ENCODE data around the gene COX6A2.

DNA sequence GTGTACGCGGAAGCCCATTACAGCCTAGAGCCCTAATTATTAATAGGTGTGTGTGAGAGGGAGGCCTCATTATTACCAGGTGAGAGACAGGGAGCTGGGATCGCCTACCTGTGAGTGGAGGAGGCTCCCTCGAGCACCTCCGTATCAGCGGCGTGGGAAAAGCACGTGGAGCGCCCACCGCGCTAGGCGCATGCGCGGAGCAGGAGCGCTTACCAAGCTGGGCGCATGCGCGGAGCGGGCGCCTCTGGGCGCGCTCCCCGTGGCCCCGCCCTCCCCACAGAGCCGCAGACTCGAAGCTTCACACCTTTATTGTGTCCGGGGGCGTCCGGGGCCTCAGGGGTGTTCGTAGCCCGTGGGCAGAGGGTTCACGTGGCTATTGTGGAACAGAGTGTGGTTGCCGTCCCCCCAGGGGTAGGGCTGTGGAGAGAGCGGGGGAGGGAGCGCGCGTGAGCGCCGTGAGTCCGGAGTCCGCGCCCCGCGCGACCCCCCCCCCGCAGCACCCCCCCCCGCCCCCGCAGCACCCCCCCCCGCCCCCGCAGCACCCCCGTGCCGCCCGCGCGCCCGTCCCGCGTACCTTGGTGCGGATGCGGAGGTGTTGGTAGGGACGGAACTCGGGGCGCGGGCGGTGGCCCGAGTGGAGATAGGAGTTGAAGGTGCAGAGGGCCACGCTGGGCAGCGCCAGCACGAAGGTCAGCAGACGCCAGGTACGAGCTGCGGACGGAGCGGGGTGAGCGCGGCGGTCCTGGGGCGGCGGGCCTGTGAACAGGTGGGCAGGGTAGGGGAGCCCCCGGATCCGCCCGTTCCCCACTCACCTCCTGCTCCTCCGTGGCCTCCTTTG is 500 bp downstream of the COX6A2 start:
- no peak for TF ChIP-seq EZH2 (IDR thresholded peaks at IDR 0.05; ENCODE audit: borderline replicate concordance)
- TF ChIP-seq, protein P1, sequence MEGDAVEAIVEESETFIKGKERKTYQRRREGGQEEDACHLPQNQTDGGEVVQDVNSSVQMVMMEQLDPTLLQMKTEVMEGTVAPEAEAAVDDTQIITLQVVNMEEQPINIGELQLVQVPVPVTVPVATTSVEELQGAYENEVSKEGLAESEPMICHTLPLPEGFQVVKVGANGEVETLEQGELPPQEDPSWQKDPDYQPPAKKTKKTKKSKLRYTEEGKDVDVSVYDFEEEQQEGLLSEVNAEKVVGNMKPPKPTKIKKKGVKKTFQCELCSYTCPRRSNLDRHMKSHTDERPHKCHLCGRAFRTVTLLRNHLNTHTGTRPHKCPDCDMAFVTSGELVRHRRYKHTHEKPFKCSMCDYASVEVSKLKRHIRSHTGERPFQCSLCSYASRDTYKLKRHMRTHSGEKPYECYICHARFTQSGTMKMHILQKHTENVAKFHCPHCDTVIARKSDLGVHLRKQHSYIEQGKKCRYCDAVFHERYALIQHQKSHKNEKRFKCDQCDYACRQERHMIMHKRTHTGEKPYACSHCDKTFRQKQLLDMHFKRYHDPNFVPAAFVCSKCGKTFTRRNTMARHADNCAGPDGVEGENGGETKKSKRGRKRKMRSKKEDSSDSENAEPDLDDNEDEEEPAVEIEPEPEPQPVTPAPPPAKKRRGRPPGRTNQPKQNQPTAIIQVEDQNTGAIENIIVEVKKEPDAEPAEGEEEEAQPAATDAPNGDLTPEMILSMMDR (IDR thresholded peaks at IDR 0.05; ENCODE audit: poor library complexity), result no peak

Data from hepatocyte (in vitro differentiated cells).